ENCODE measurements around the gene BRIP1. TPM values are rescaled to one million over a fixed set of nuclear protein-coding genes. Genes with fewer than 3 reads are reported as not detected.

Gene BRIP1
- polyA plus RNA-seq, 2 of the 4 experiments (the other 2 are of a cell fraction): 8.0 to 11.5 TPM

GRCh38 chr17:61642768-61643167, 220.6 kb downstream of the BRIP1 start:
- Histone ChIP-seq H3K4me3 (no peak overlapping the region), H3K9me3 (no peaks in the 10 kb centered on the region), H3K27ac (no peak overlapping the region), H3K4me2 (no peak overlapping the region), H3K4me1 (no peaks in the 10 kb centered on the region)
- no peak for ATAC-seq
- CTCF ChIA-PET: interaction anchor here (1.2 kb wide), 1 partner anchor 194 kb away, joined by 4 read pairs; no protein-coding TSS in a partner anchor
- TF ChIP-seq TFCP2L1 (CRISPR knock-in tag; IDR thresholded peaks at IDR 0.05) (no peak), SREBF2 (IDR thresholded peaks at IDR 0.05) (no peak), EP300 (IDR thresholded peaks at IDR 0.05) (no peak), GATA3 (IDR thresholded peaks at IDR 0.05; ENCODE audit: borderline replicate concordance) (no peak), KDM5A (IDR thresholded peaks at IDR 0.05) (no peak), CBX2 (IDR thresholded peaks at IDR 0.05; ENCODE audit: borderline replicate concordance, low read depth) (no peak), CHD2 (IDR thresholded peaks at IDR 0.05; ENCODE audit: low read length, partially characterized antibody) (no peak), ZC3H11A (IDR thresholded peaks at IDR 0.05) (no peak), HEYL (CRISPR knock-in tag; IDR thresholded peaks at IDR 0.05) (no peak)
- DNase-seq (ENCODE audit: low read depth in 1 of 2, low spot score in 1 of 2): no peak
- POLR2A ChIA-PET: no interaction called here
- FAIRE-seq: peak; percentile 28
- 58% methylated on average over 2 of the region's 2 CpGs for WGBS (ENCODE audit: missing lambda C conversion rate)

- Histone ChIP-seq H3K27ac (no peak overlapping the region), H3K4me1 (no peaks in the 10 kb centered on the region), H3K4me3 (no peak overlapping the region), H3K9me3 (no peaks in the 10 kb centered on the region), H3K4me2 (no peak overlapping the region)
- TF ChIP-seq HEYL (CRISPR knock-in tag; IDR thresholded peaks at IDR 0.05): no peak
- no peak for TF ChIP-seq TP53 (CRISPR knock-in tag; IDR thresholded peaks at IDR 0.05)
- TF ChIP-seq KDM1A (IDR thresholded peaks at IDR 0.05; ENCODE audit: low read depth): no peak
- no peak for TF ChIP-seq SMC3 (IDR thresholded peaks at IDR 0.05)
- TF ChIP-seq PBX3 (IDR thresholded peaks at IDR 0.05): no peak
- DNase-seq (ENCODE audit: low read depth in 1 of 2, low spot score in 1 of 2) (no peak), ATAC-seq (no peak), FAIRE-seq (no peak)
- ChIA-PET POLR2A (no interaction called here), CTCF (interaction anchor here (1.0 kb wide), 1 partner anchor 28 kb away, joined by 4 read pairs; no protein-coding TSS in a partner anchor)
- 52% methylated on average over 1 of the region's 1 CpG for WGBS (ENCODE audit: missing lambda C conversion rate)
These were observed 221.6 kb downstream of the BRIP1 start for GRCh38 chr17:61641715-61642114.

- CTCF ChIA-PET: interaction anchor here (1.0 to 1.4 kb wide), 3 partner anchors 10 to 29 kb away, joined by 3 to 4 read pairs (median 4); no protein-coding TSS in a partner anchor
- no peak overlapping the region for H3K4me2 ChIP-seq
- DNase-seq (ENCODE audit: low read depth in 1 of 2, low spot score in 1 of 2) (no peak), ATAC-seq (no peak), FAIRE-seq (no peak)
- 0 out of 3 replicates have a peak, but pooled peaks cover 3% of the 10 kb centered on the region for H3K9me3 ChIP-seq
- POLR2A ChIA-PET: no interaction called here
- H3K27ac ChIP-seq: no peak overlapping the region
- no peaks in the 10 kb centered on the region for H3K4me1 ChIP-seq
- 66% methylated on average over 6 of the region's 6 CpGs for WGBS (ENCODE audit: missing lambda C conversion rate)
- TF ChIP-seq TFCP2L1 (CRISPR knock-in tag; IDR thresholded peaks at IDR 0.05) (no peak), ZFP36 (IDR thresholded peaks at IDR 0.05; ENCODE audit: borderline replicate concordance, partially characterized antibody) (no peak), KDM5A (IDR thresholded peaks at IDR 0.05) (no peak), ESRRA (IDR thresholded peaks at IDR 0.05; ENCODE audit: borderline replicate concordance, low read length) (no peak), RNF2 (IDR thresholded peaks at IDR 0.05; ENCODE audit: borderline replicate concordance, low read depth) (no peak), RFX5 (IDR thresholded peaks at IDR 0.05) (no peak), BHLHE40 (IDR thresholded peaks at IDR 0.05; ENCODE audit: low read depth, low read length) (no peak), RCOR1 (IDR thresholded peaks at IDR 0.05; ENCODE audit: low read depth, low read length) (no peak), BCL3 (IDR thresholded peaks at IDR 0.05) (no peak), NPAS2 (CRISPR knock-in tag; IDR thresholded peaks at IDR 0.05; ENCODE audit: borderline replicate concordance) (no peak), HOXB5 (CRISPR knock-in tag; IDR thresholded peaks at IDR 0.05) (no peak), HOXB13 (CRISPR knock-in tag; IDR thresholded peaks at IDR 0.05; ENCODE audit: low read depth) (no peak), RAD21 (conservative IDR thresholded peaks at IDR 0.05 in 1 of 2, IDR thresholded peaks at IDR 0.05 in 1 of 2) (no peak), TP53 (CRISPR knock-in tag; IDR thresholded peaks at IDR 0.05) (no peak), NR3C1 (IDR thresholded peaks at IDR 0.05) (no peak), CBX8 (IDR thresholded peaks at IDR 0.05) (no peak), POLR2AphosphoS2 (conservative IDR thresholded peaks at IDR 0.05; ENCODE audit: low read length) (no peak), GATA3 (IDR thresholded peaks at IDR 0.05; ENCODE audit: borderline replicate concordance) (no peak)
- H3K4me3 ChIP-seq: no peak overlapping the region
These were observed 222.2 kb downstream of the BRIP1 start for GRCh38 chr17:61641084-61641483.
